SJCRH30 (cell line): ENCODE measurements around the gene MBP. TPM values are rescaled to one million over a fixed set of nuclear protein-coding genes. Genes with fewer than 3 reads are reported as not detected.

ENCODE experiments used
- DNase-seq, 2 experiments: peaks; one replicate each; pipeline ENCODE4 v3.0.0-alpha.2; 2015 to 2020
- H3K27ac ChIP-seq: fragments of 250-450 bp; sonication (Bioruptor Pico); 2 replicates; pipeline ENCODE4 v1.5.1; 2020; ENCODE audit warnings: mild to moderate bottlenecking, moderate library complexity
- H3K27me3 ChIP-seq: fragments of 250-450 bp; sonication (Bioruptor Pico); 2 replicates; pipeline ENCODE4 v1.5.1; 2020; ENCODE audit warnings: mild to moderate bottlenecking, moderate library complexity
- H3K36me3 ChIP-seq: fragments of 250-450 bp; sonication (Bioruptor Pico); 2 replicates; pipeline ENCODE4 v1.5.1; 2020; ENCODE audit warnings: mild to moderate bottlenecking, moderate library complexity
- H3K4me1 ChIP-seq: fragments of 250-450 bp; sonication (Bioruptor Pico); 2 replicates; pipeline ENCODE4 v1.5.1; 2020; ENCODE audit warnings: mild to moderate bottlenecking, moderate library complexity
- H3K4me3 ChIP-seq: fragments of 250-450 bp; sonication (Bioruptor Pico); 2 replicates; pipeline ENCODE4 v1.5.1; 2020; ENCODE audit warnings: mild to moderate bottlenecking, moderate library complexity
- H3K9me3 ChIP-seq: fragments of 250-450 bp; sonication (Bioruptor Pico); replicated peaks from 2 replicates; pipeline ENCODE4 v1.5.1; 2020; ENCODE audit warnings: mild to moderate bottlenecking, moderate library complexity
- total RNA-seq: library from RNA; depleted of rRNA; stranded (reverse); fragments of >200 nt; shearing (Covaris generic); gene quantifications from 2 replicates; pipeline ENCODE4 v1.2.3, GENCODE V29; 2014

MBP gene
- total RNA-seq, 1 experiment from 2014 or later: 0.20 TPM

- Histone ChIP-seq H3K4me3 (no peak overlapping the region), H3K4me1 (no peaks in the 10 kb centered on the region), H3K27me3 (no peaks in the 10 kb centered on the region), H3K9me3 (no peaks in the 10 kb centered on the region), H3K27ac (no peak overlapping the region), H3K36me3 (no peaks in the 10 kb centered on the region)
- no peak for DNase-seq
Observed at GRCh38 chr18:77014538-77014937, 118.0 kb downstream of the MBP start.

GRCh38 chr18:77013811-77014521, 118.6 kb downstream of the MBP start:
- no peak overlapping the region for H3K27ac ChIP-seq
- H3K27me3 ChIP-seq: no peaks in the 10 kb centered on the region
- no peak for DNase-seq
- no peaks in the 10 kb centered on the region for H3K36me3 ChIP-seq
- H3K4me3 ChIP-seq: no peak overlapping the region
- H3K9me3 ChIP-seq: no peaks in the 10 kb centered on the region
- no peaks in the 10 kb centered on the region for H3K4me1 ChIP-seq

- DNase-seq: no peak
- no peak overlapping the region for H3K4me3 ChIP-seq
Observed at GRCh38 chr18:77012806-77013541, 119.6 kb downstream of the MBP start.

GRCh38 chr18:77012120-77012519, 120.5 kb downstream of the MBP start:
- no peaks in the 10 kb centered on the region for H3K9me3 ChIP-seq
- H3K27ac ChIP-seq: no peak overlapping the region
- no peak for DNase-seq
- no peaks in the 10 kb centered on the region for H3K4me1 ChIP-seq
- no peaks in the 10 kb centered on the region for H3K27me3 ChIP-seq
- H3K4me3 ChIP-seq: no peak overlapping the region
- no peaks in the 10 kb centered on the region for H3K36me3 ChIP-seq

More at GRCh38 chr18:77012806-77013541, 119.6 kb downstream of the MBP start:
- Histone ChIP-seq H3K27me3 (no peaks in the 10 kb centered on the region), H3K27ac (no peak overlapping the region), H3K4me1 (no peaks in the 10 kb centered on the region), H3K36me3 (no peaks in the 10 kb centered on the region), H3K9me3 (no peaks in the 10 kb centered on the region)

- H3K9me3 ChIP-seq: no peaks in the 10 kb centered on the region
- no peak for DNase-seq
Observed at GRCh38 chr18:77009675-77010074, 122.9 kb downstream of the MBP start.

GRCh38 chr18:77008576-77009315, 123.8 kb downstream of the MBP start:
- Histone ChIP-seq H3K9me3 (no peaks in the 10 kb centered on the region), H3K4me3 (no peak overlapping the region), H3K4me1 (no peaks in the 10 kb centered on the region), H3K36me3 (no peaks in the 10 kb centered on the region), H3K27me3 (no peaks in the 10 kb centered on the region), H3K27ac (no peak overlapping the region)
- DNase-seq: no peak

More at GRCh38 chr18:77009675-77010074, 122.9 kb downstream of the MBP start:
- H3K4me1 ChIP-seq: no peaks in the 10 kb centered on the region
- H3K27ac ChIP-seq: no peak overlapping the region
- H3K27me3 ChIP-seq: no peaks in the 10 kb centered on the region
- H3K4me3 ChIP-seq: no peak overlapping the region
- H3K36me3 ChIP-seq: no peaks in the 10 kb centered on the region

GRCh38 chr18:77008006-77008405, 124.6 kb downstream of the MBP start:
- H3K4me1 ChIP-seq: no peaks in the 10 kb centered on the region
- no peaks in the 10 kb centered on the region for H3K27me3 ChIP-seq
- H3K36me3 ChIP-seq: no peaks in the 10 kb centered on the region
- no peak overlapping the region for H3K4me3 ChIP-seq
- no peaks in the 10 kb centered on the region for H3K9me3 ChIP-seq
- no peak for DNase-seq
- H3K27ac ChIP-seq: no peak overlapping the region

GRCh38 chr18:77007251-77007650, 125.3 kb downstream of the MBP start:
- DNase-seq: no peak
- Histone ChIP-seq H3K4me3 (no peak overlapping the region), H3K27me3 (no peaks in the 10 kb centered on the region), H3K27ac (no peak overlapping the region), H3K4me1 (no peaks in the 10 kb centered on the region), H3K36me3 (no peaks in the 10 kb centered on the region), H3K9me3 (no peaks in the 10 kb centered on the region)

GRCh38 chr18:77006305-77007175, 126.0 kb downstream of the MBP start:
- H3K36me3 ChIP-seq: no peaks in the 10 kb centered on the region
- H3K27ac ChIP-seq: no peak overlapping the region
- no peak for DNase-seq
- no peak overlapping the region for H3K4me3 ChIP-seq
- H3K27me3 ChIP-seq: no peaks in the 10 kb centered on the region
- no peaks in the 10 kb centered on the region for H3K9me3 ChIP-seq
- H3K4me1 ChIP-seq: no peaks in the 10 kb centered on the region

- no peaks in the 10 kb centered on the region for H3K27me3 ChIP-seq
- H3K4me3 ChIP-seq: no peak overlapping the region
- no peaks in the 10 kb centered on the region for H3K4me1 ChIP-seq
- H3K9me3 ChIP-seq: no peaks in the 10 kb centered on the region
- no peak overlapping the region for H3K27ac ChIP-seq
- no peaks in the 10 kb centered on the region for H3K36me3 ChIP-seq
- DNase-seq: no peak
Observed at GRCh38 chr18:77005651-77006195, 126.9 kb downstream of the MBP start.

- H3K27ac ChIP-seq: no peak overlapping the region
- no peaks in the 10 kb centered on the region for H3K36me3 ChIP-seq
- H3K9me3 ChIP-seq: no peaks in the 10 kb centered on the region
- no peaks in the 10 kb centered on the region for H3K4me1 ChIP-seq
- no peaks in the 10 kb centered on the region for H3K27me3 ChIP-seq
- DNase-seq: no peak
- no peak overlapping the region for H3K4me3 ChIP-seq
Observed at GRCh38 chr18:77004555-77005380, 127.8 kb downstream of the MBP start.

- no peaks in the 10 kb centered on the region for H3K27me3 ChIP-seq
- H3K36me3 ChIP-seq: no peaks in the 10 kb centered on the region
- no peak overlapping the region for H3K4me3 ChIP-seq
- H3K4me1 ChIP-seq: no peaks in the 10 kb centered on the region
- no peak overlapping the region for H3K27ac ChIP-seq
- no peaks in the 10 kb centered on the region for H3K9me3 ChIP-seq
- no peak for DNase-seq
Observed at GRCh38 chr18:77003316-77003715, 129.3 kb downstream of the MBP start.

- H3K36me3 ChIP-seq: no peaks in the 10 kb centered on the region
- no peak overlapping the region for H3K4me3 ChIP-seq
- H3K9me3 ChIP-seq: no peaks in the 10 kb centered on the region
- no peaks in the 10 kb centered on the region for H3K27me3 ChIP-seq
- no peak overlapping the region for H3K27ac ChIP-seq
- DNase-seq: no peak
- no peaks in the 10 kb centered on the region for H3K4me1 ChIP-seq
Observed at GRCh38 chr18:77002496-77002895, 130.1 kb downstream of the MBP start.
